CD4-positive, alpha-beta T cell treated with Interleukin-10 for 1 hour (primary cell): ENCODE measurements around the gene POLR1A.

Experiments used
- DNase-seq: peaks from one replicate; pipeline ENCODE4 v3.0.0-alpha.2; 2020

Gene POLR1A

GRCh38 chr2:85971366-85971765 lies 134.3 kb downstream of the POLR1A start:
- no peak for DNase-seq
